HEK293 (cell line): ENCODE results near the gene SHMT2.
A peak's percentile ranks its signal among the peaks of the same experiment; 100 is the strongest.

ENCODE experiments used
- AEBP2 ChIP-seq: fragments of 450-650 bp; formaldehyde crosslinking; IDR thresholded peaks from 2 replicates; pipeline ENCODE4 v1.5.1; 2016; ENCODE audit warnings: missing biosample characterization, missing genetic modification characterization, borderline replicate concordance
- BCL11A ChIP-seq: fragments of 450-650 bp; formaldehyde crosslinking; IDR thresholded peaks from 2 replicates; pipeline ENCODE4 v1.5.1; 2016; ENCODE audit warnings: low read depth, missing biosample characterization, missing genetic modification characterization
- GLIS1 ChIP-seq: fragments of 450-650 bp; formaldehyde crosslinking; IDR thresholded peaks from 2 replicates; pipeline ENCODE4 v1.5.1; 2016; ENCODE audit warnings: missing biosample characterization, missing genetic modification characterization
- HOXA7 ChIP-seq: sonication (generic); formaldehyde crosslinking; IDR thresholded peaks from 2 replicates; pipeline ENCODE4 v1.8.1; 2022; ENCODE audit warnings: missing genetic modification reagents, borderline replicate concordance
- KLF1 ChIP-seq: fragments of 450-650 bp; formaldehyde crosslinking; IDR thresholded peaks from 2 replicates; pipeline ENCODE4 v1.5.1; 2016; ENCODE audit warnings: missing biosample characterization, missing genetic modification characterization
- PRDM1 ChIP-seq: fragments of 450-650 bp; formaldehyde crosslinking; IDR thresholded peaks from 2 replicates; pipeline ENCODE4; 2016; ENCODE audit warnings: missing biosample characterization, missing genetic modification characterization
- PRDM6 ChIP-seq: fragments of 450-650 bp; formaldehyde crosslinking; IDR thresholded peaks from 2 replicates; pipeline ENCODE4 v1.5.1; 2017; ENCODE audit warnings: missing biosample characterization, missing genetic modification characterization
- SALL2 ChIP-seq: fragments of 450-650 bp; formaldehyde crosslinking; IDR thresholded peaks from 2 replicates; pipeline ENCODE4 v1.5.0; 2017; ENCODE audit warnings: missing biosample characterization, mild to moderate bottlenecking, missing genetic modification characterization, borderline replicate concordance
- ZFHX2 ChIP-seq: fragments of 450-650 bp; formaldehyde crosslinking; conservative IDR thresholded peaks from 2 replicates; pipeline ENCODE4 v1.5.1; 2016; ENCODE audit warnings: missing biosample characterization, missing genetic modification characterization
- ZFP69B ChIP-seq: fragments of 450-650 bp; formaldehyde crosslinking; IDR thresholded peaks from 2 replicates; pipeline ENCODE4 v1.5.1; 2016; ENCODE audit warnings: missing biosample characterization, missing genetic modification characterization
- ZIC2 ChIP-seq: fragments of 450-650 bp; formaldehyde crosslinking; IDR thresholded peaks from 2 replicates; pipeline ENCODE4 v1.5.1; 2016; ENCODE audit warnings: missing biosample characterization, missing genetic modification characterization
- ZNF10 ChIP-seq: fragments of 450-650 bp; formaldehyde crosslinking; IDR thresholded peaks from 2 replicates; pipeline ENCODE4 v1.5.1; 2017; ENCODE audit warnings: missing biosample characterization, missing genetic modification characterization
- ZNF23 ChIP-seq: fragments of 450-650 bp; formaldehyde crosslinking; IDR thresholded peaks from 2 replicates; pipeline ENCODE4 v1.5.1; 2016; ENCODE audit warnings: missing biosample characterization, missing genetic modification characterization, borderline replicate concordance
- ZNF280C ChIP-seq: fragments of 450-650 bp; formaldehyde crosslinking; IDR thresholded peaks from 2 replicates; pipeline ENCODE4 v1.5.1; 2016; ENCODE audit warnings: missing biosample characterization, missing genetic modification characterization
- ZNF302 ChIP-seq: fragments of 450-650 bp; formaldehyde crosslinking; IDR thresholded peaks from 2 replicates; pipeline ENCODE4 v1.5.1; 2016; ENCODE audit warnings: missing biosample characterization, missing genetic modification characterization, low read depth
- ZNF518A ChIP-seq: fragments of 450-650 bp; formaldehyde crosslinking; conservative IDR thresholded peaks from 2 replicates; pipeline ENCODE4 v1.5.1; 2016; ENCODE audit warnings: low read depth, missing biosample characterization, missing genetic modification characterization
- ZNF555 ChIP-seq: fragments of 450-650 bp; formaldehyde crosslinking; conservative IDR thresholded peaks from 2 replicates; pipeline ENCODE4 v1.5.1; 2017; ENCODE audit warnings: missing biosample characterization, mild to moderate bottlenecking, missing genetic modification characterization, inconsistent platforms
- ZNF561 ChIP-seq: fragments of 450-650 bp; IDR thresholded peaks from 2 replicates; pipeline ENCODE4 v1.5.1; 2018; ENCODE audit warnings: missing biosample characterization, missing genetic modification characterization, borderline replicate concordance
- ZNF654 ChIP-seq: fragments of 450-650 bp; formaldehyde crosslinking; IDR thresholded peaks from 2 replicates; pipeline ENCODE4 v1.5.1; 2016; ENCODE audit warnings: low read depth, missing biosample characterization, missing genetic modification characterization
- ZNF701 ChIP-seq: fragments of 450-650 bp; formaldehyde crosslinking; IDR thresholded peaks from 2 replicates; pipeline ENCODE4 v1.5.1; 2016; ENCODE audit warnings: missing biosample characterization, missing genetic modification characterization
- ZNF704 ChIP-seq: fragments of 450-650 bp; formaldehyde crosslinking; IDR thresholded peaks from 2 replicates; pipeline ENCODE4 v1.5.1; 2016; ENCODE audit warnings: missing biosample characterization, missing genetic modification characterization
- ZNF830 ChIP-seq: fragments of 450-650 bp; IDR thresholded peaks from 2 replicates; pipeline ENCODE4 v1.5.0; 2018; ENCODE audit warnings: missing biosample characterization, missing genetic modification characterization, low read depth, mild to moderate bottlenecking, moderate library complexity
- ZSCAN4 ChIP-seq: fragments of 450-650 bp; formaldehyde crosslinking; IDR thresholded peaks from 2 replicates; pipeline ENCODE4 v1.5.1; 2017; ENCODE audit warnings: missing biosample characterization, missing genetic modification characterization
- ZSCAN5A ChIP-seq: fragments of 450-650 bp; formaldehyde crosslinking; IDR thresholded peaks from 2 replicates; pipeline ENCODE4 v1.5.1; 2016; ENCODE audit warnings: missing biosample characterization, missing genetic modification characterization

Gene SHMT2

GRCh38 chr12:57216014-57216911 lies 13.2 kb upstream of the SHMT2 start, which contains the start of gene NXPH4 (continued):
- TF ChIP-seq AEBP2 (tag by site-specific recombination) = no peak
- TF ChIP-seq ZNF23 = no peak
- no peak for TF ChIP-seq ZNF701
- TF ChIP-seq ZFHX2 (tag by site-specific recombination) = peak; percentile 51
- TF ChIP-seq ZNF555 (tag by site-specific recombination) = no peak
- TF ChIP-seq ZFP69B = no peak
- no peak for TF ChIP-seq ZNF280C (tag by site-specific recombination)
- no peak for TF ChIP-seq ZNF10 (tag by site-specific recombination)
- TF ChIP-seq ZNF561 = peak; percentile 44; the same call in 1 of the 2 replicates
- TF ChIP-seq GLIS1 (tag by site-specific recombination) = peak; percentile 94
- TF ChIP-seq SALL2 (tag by site-specific recombination) = no peak
- no peak for TF ChIP-seq ZNF518A (tag by site-specific recombination)
- no peak for TF ChIP-seq ZNF704 (tag by site-specific recombination)
- TF ChIP-seq PRDM1 (tag by site-specific recombination) = 0 out of 2 replicates have a peak, but pooled peaks have one; percentile 42
- TF ChIP-seq PRDM6 (tag by site-specific recombination) = no peak
- no peak for TF ChIP-seq ZNF830 (tag by site-specific recombination)
- no peak for TF ChIP-seq ZNF302 (tag by site-specific recombination)
- TF ChIP-seq ZSCAN4 (tag by site-specific recombination) = 0 out of 2 replicates have a peak, but pooled peaks have one; percentile 42
- peak; percentile 99 for TF ChIP-seq KLF1 (tag by site-specific recombination)
- TF ChIP-seq BCL11A (tag by site-specific recombination) = peak; percentile 78
- no peak for TF ChIP-seq ZNF654 (tag by site-specific recombination)
- no peak for TF ChIP-seq HOXA7 (CRISPR knock-in tag)
- no peak for TF ChIP-seq ZSCAN5A (tag by site-specific recombination)
- peak; percentile 80 for TF ChIP-seq ZIC2 (tag by site-specific recombination)
